SK-N-SH (cell line): ENCODE data around the gene UST. TPM values are rescaled to one million over a fixed set of nuclear protein-coding genes. Genes with fewer than 3 reads are reported as not detected.

Experiments
- CTCF ChIA-PET: fragments of 300-600, 350-600 bp; formaldehyde crosslinking; extraction: SDS; loops from one replicate; lab custom pipeline; 2021; lab: Yijun Ruan, JAX
- POLR2A ChIA-PET: fragments of 350-600 bp; sonication (Branson Sonifier 250); formaldehyde crosslinking; extraction: SDS; loops from one replicate; lab custom pipeline; 2020; ENCODE audit warnings: antibody characterized with exemption, inconsistent platforms; lab: Yijun Ruan, JAX
- DNase-seq: peaks from one replicate; pipeline ENCODE4 v3.0.0; 2012
- H2AFZ ChIP-seq: fragments of 200-600 bp; sonication (generic); 2 replicates; pipeline ENCODE4 v1.8.1; 2016; ENCODE audit warnings: antibody characterized with exemption, mild to moderate bottlenecking, low read depth
- H3F3A ChIP-seq: fragments of 200-600 bp; sonication (generic); replicated peaks from 2 replicates; pipeline ENCODE3; 2016; ENCODE audit warnings: antibody characterized with exemption, mild to moderate bottlenecking; ENCODE audit not compliant: insufficient read depth
- H3K27ac ChIP-seq, 2 experiments: fragments of 200-500 bp in 1 of 2; fragments of 200-600 bp in 1 of 2; sonication (Bioruptor generic) in 1 of 2; sonication (generic), shearing (Covaris generic) in 1 of 2; 2 replicates each; pipeline versions ENCODE4 v1.5.1 to v1.6.1; 2014 to 2016; ENCODE audit warnings: low read depth in 2 of 2, inconsistent platforms in 1 of 2, low read length in 1 of 2, mild to moderate bottlenecking in 1 of 2, mixed read lengths in 1 of 2
- H3K27me3 ChIP-seq: fragments of 200-600 bp; sonication (generic), shearing (Covaris generic); 2 replicates; pipeline ENCODE4 v1.6.1; 2016; ENCODE audit warnings: mixed run types; ENCODE audit not compliant: insufficient read depth
- H3K36me3 ChIP-seq, 2 experiments: fragments of 200-500 bp in 1 of 2; fragments of 200-600 bp in 1 of 2; sonication (Bioruptor generic) in 1 of 2; sonication (generic) in 1 of 2; replicated peaks in 1 of 2; 2 replicates each; pipeline versions ENCODE3 to v1.5.1; 2014 to 2016; ENCODE audit warnings: low read length in 1 of 2, mild to moderate bottlenecking in 1 of 2; ENCODE audit not compliant: insufficient read depth in 2 of 2, control insufficient read depth in 1 of 2
- H3K4me1 ChIP-seq, 2 experiments: fragments of 200-500 bp in 1 of 2; fragments of 200-600 bp in 1 of 2; sonication (Bioruptor generic) in 1 of 2; sonication (generic), shearing (Covaris generic) in 1 of 2; 2 replicates each; pipeline versions ENCODE4 v1.5.1 to v1.6.1; 2014 to 2016; ENCODE audit warnings: low read depth in 1 of 2, low read length in 1 of 2, mixed run types in 1 of 2; ENCODE audit not compliant: insufficient read depth in 2 of 2, control insufficient read depth in 1 of 2
- H3K4me2 ChIP-seq: fragments of 200-600 bp; sonication (generic), shearing (Covaris generic); 2 replicates; pipeline ENCODE4 v1.6.1; 2017; ENCODE audit warnings: mixed run types
- H3K4me3 ChIP-seq, 2 experiments: fragments of 200-500 bp in 1 of 2; fragments of 200-600 bp in 1 of 2; sonication (Bioruptor generic) in 1 of 2; sonication (generic), shearing (Covaris generic) in 1 of 2; 2 replicates each; pipeline versions ENCODE4 v1.5.1 to v1.8.1; 2014 to 2016; ENCODE audit warnings: low read depth in 2 of 2, inconsistent platforms in 1 of 2, low read length in 1 of 2, mild to moderate bottlenecking in 1 of 2, mixed read lengths in 1 of 2, moderate library complexity in 1 of 2
- H3K79me2 ChIP-seq: fragments of 200-600 bp; sonication (generic); 2 replicates; pipeline ENCODE4 v1.8.1; 2017; ENCODE audit warnings: mild to moderate bottlenecking; ENCODE audit not compliant: insufficient read depth
- H3K9ac ChIP-seq: fragments of 200-600 bp; sonication (generic); 2 replicates; pipeline ENCODE4 v1.6.1; 2017; ENCODE audit warnings: mixed run types
- H3K9me2 ChIP-seq: fragments of 200-600 bp; sonication (generic); 2 replicates; pipeline ENCODE4 v1.6.1; 2017; ENCODE audit warnings: mixed run types
- H3K9me3 ChIP-seq: fragments of 200-600 bp; sonication (generic); 2 replicates; pipeline ENCODE4 v1.6.1; 2017; ENCODE audit warnings: mixed run types, mild to moderate bottlenecking, moderate library complexity
- H4K20me1 ChIP-seq: fragments of 200-600 bp; sonication (generic); 2 replicates; pipeline ENCODE4 v1.6.1; 2017; ENCODE audit warnings: mild to moderate bottlenecking, mixed run types; ENCODE audit not compliant: insufficient read depth
- CHD2 ChIP-seq: fragments of 150-350 bp; IDR thresholded peaks from 2 replicates; pipeline ENCODE4 v1.6.1; 2018; ENCODE audit warnings: low read length; ENCODE audit not compliant: partially characterized antibody
- EZH2phosphoT487 ChIP-seq: fragments of 200-600 bp; sonication (generic); IDR thresholded peaks from 2 replicates; pipeline ENCODE4 v1.6.1; 2017; ENCODE audit warnings: low read depth, mixed run types, mild to moderate bottlenecking, antibody characterized with exemption, moderate library complexity, borderline replicate concordance
- FOXM1 ChIP-seq: IDR thresholded peaks from 2 replicates; pipeline ENCODE4 v1.4.0; 2012; ENCODE audit warnings: low read depth, mild to moderate bottlenecking
- GABPA ChIP-seq: IDR thresholded peaks from 2 replicates; pipeline ENCODE4 v1.4.0; 2012; ENCODE audit warnings: low read depth, mild to moderate bottlenecking
- JUND ChIP-seq: IDR thresholded peaks from 2 replicates; pipeline ENCODE4 v1.4.0; 2012
- MXI1 ChIP-seq: IDR thresholded peaks from 2 replicates; pipeline ENCODE4 v1.6.1; 2012; ENCODE audit warnings: mild to moderate bottlenecking, low read depth, low read length, improper control_type of control experiment
- NFIC ChIP-seq: IDR thresholded peaks from 2 replicates; pipeline ENCODE4 v1.4.0; 2012; ENCODE audit warnings: borderline replicate concordance
- POLR2AphosphoS5 ChIP-seq: IDR thresholded peaks from 2 replicates; pipeline ENCODE4 v1.6.1; 2012; ENCODE audit warnings: low read depth, low read length
- RAD21 ChIP-seq: IDR thresholded peaks from 2 replicates; pipeline ENCODE4 v1.6.1; 2012; ENCODE audit warnings: mild to moderate bottlenecking, low read length
- RCOR1 ChIP-seq: fragments of 150-350 bp; IDR thresholded peaks from 2 replicates; pipeline ENCODE4 v1.6.1; 2017; ENCODE audit warnings: antibody characterized with exemption, low read length
- REST ChIP-seq: IDR thresholded peaks from 2 replicates; pipeline ENCODE4 v1.6.1; 2012; ENCODE audit warnings: mild to moderate bottlenecking, low read depth, low read length, moderate library complexity
- RXRA ChIP-seq: IDR thresholded peaks from 2 replicates; pipeline ENCODE4 v1.4.0; 2012; ENCODE audit warnings: low read depth, mild to moderate bottlenecking, borderline replicate concordance
- SIN3A ChIP-seq: IDR thresholded peaks from 2 replicates; pipeline ENCODE4 v1.6.1; 2012; ENCODE audit warnings: low read depth, mild to moderate bottlenecking, low read length, moderate library complexity, borderline replicate concordance
- TEAD4 ChIP-seq: IDR thresholded peaks from 2 replicates; pipeline ENCODE4 v1.4.0; 2012; ENCODE audit warnings: mild to moderate bottlenecking, borderline replicate concordance; ENCODE audit not compliant: insufficient read depth
- USF1 ChIP-seq: IDR thresholded peaks from 2 replicates; pipeline ENCODE4 v1.4.0; 2012; ENCODE audit warnings: low read depth, borderline replicate concordance
- USF2 ChIP-seq: fragments of 150-350 bp; IDR thresholded peaks from 2 replicates; pipeline ENCODE4 v1.6.1; 2017; ENCODE audit warnings: antibody characterized with exemption, low read length, low read depth, borderline replicate concordance
- YY1 ChIP-seq: IDR thresholded peaks from 2 replicates; pipeline ENCODE4 v1.4.0; 2012; ENCODE audit warnings: low read depth, mild to moderate bottlenecking
- ZBTB33 ChIP-seq: IDR thresholded peaks from 2 replicates; pipeline ENCODE4 v1.4.0; 2012; ENCODE audit warnings: low read depth, borderline replicate concordance
- WGBS: methylation state at CpG from one replicate; pipeline ENCODE4 v1.1.6; 2017; ENCODE audit warnings: low lambda C conversion rate; 5-methylcytosine and 5-hydroxymethylcytosine counted together
- polyA plus RNA-seq, 3 experiments: library from polyadenylated mRNA; depleted of rRNA; stranded (reverse); fragments of >200 nt; gene quantifications; 2 replicates each; pipeline ENCODE4 v1.2.3, GENCODE V29; 2012

UST gene
- polyA plus RNA-seq, 1 of the 3 experiments (the other 2 are of a cell fraction): 1.7 TPM

GRCh38 chr6:149061930-149062329 is 315.1 kb downstream of the UST start:
- ChIA-PET POLR2A (no interaction called here), CTCF (interaction anchor here (0.5 to 7.3 kb wide), 2 partner anchors 89 to 369 kb away, joined by 3 to 46 read pairs; no protein-coding TSS in a partner anchor)
- H3K36me3 ChIP-seq: no peaks in the 10 kb centered on the region
- TF ChIP-seq CHD2 (no peak), REST (no peak), TEAD4 (no peak), USF2 (no peak), SIN3A (no peak), NFIC (no peak), YY1 (no peak), GABPA (no peak)
- H3K9me2 ChIP-seq: no peaks in the 10 kb centered on the region
- H3K4me1 ChIP-seq: peaks cover 8 to 24% of the 10 kb centered on the region in 2 experiments; a peak in 2 of 4 replicates
- 92% methylated on average over 2 of the region's 2 CpGs for WGBS
- no peak overlapping the region for H3K4me3 ChIP-seq
- H3K79me2 ChIP-seq: no peaks in the 10 kb centered on the region
- no peaks in the 10 kb centered on the region for H3K27me3 ChIP-seq
- no peaks in the 10 kb centered on the region for H4K20me1 ChIP-seq
- H3K9me3 ChIP-seq: no peaks in the 10 kb centered on the region
- DNase-seq: no peak
- no peak overlapping the region for H3K9ac ChIP-seq
- H2AFZ ChIP-seq: no peak overlapping the region
- no peak overlapping the region for H3K4me2 ChIP-seq
- no peak overlapping the region for H3K27ac ChIP-seq
- no peaks in the 10 kb centered on the region for H3F3A ChIP-seq

GRCh38 chr6:149062653-149063348 is 316.0 kb downstream of the UST start:
- H3K27me3 ChIP-seq: no peaks in the 10 kb centered on the region
- no peak overlapping the region for H3K4me3 ChIP-seq
- 94% methylated on average over 5 of the region's 5 CpGs for WGBS
- no peak for DNase-seq
- H3K36me3 ChIP-seq: no peaks in the 10 kb centered on the region
- ChIA-PET CTCF (interaction anchor here (0.9 to 7.3 kb wide), 6 partner anchors 12 to 379 kb away, joined by 3 to 46 read pairs (median 4); no protein-coding TSS in a partner anchor), POLR2A (interaction anchor here (0.6 kb wide), 1 partner anchor 46 kb away, joined by 3 read pairs; no protein-coding TSS in a partner anchor)
- no peak overlapping the region for H3K27ac ChIP-seq
- H3F3A ChIP-seq: no peaks in the 10 kb centered on the region
- peaks cover 8 to 24% of the 10 kb centered on the region in 2 experiments; a peak in 2 of 4 replicates for H3K4me1 ChIP-seq
- H3K9ac ChIP-seq: no peak overlapping the region
- H3K4me2 ChIP-seq: no peak overlapping the region
- no peaks in the 10 kb centered on the region for H4K20me1 ChIP-seq
- no peak overlapping the region for H2AFZ ChIP-seq
- no peaks in the 10 kb centered on the region for H3K9me2 ChIP-seq
- no peaks in the 10 kb centered on the region for H3K9me3 ChIP-seq
- no peaks in the 10 kb centered on the region for H3K79me2 ChIP-seq
- TF ChIP-seq RAD21 (no peak), FOXM1 (no peak), ZBTB33 (no peak), RCOR1 (no peak), USF2 (no peak), USF1 (no peak), RXRA (no peak), POLR2AphosphoS5 (no peak), MXI1 (no peak), NFIC (no peak), TEAD4 (no peak), EZH2phosphoT487 (no peak), JUND (no peak)
